ENCODE data around the gene PGM3.

The PGM3 gene

GRCh38 chr6:83183082-83183828, 9.8 kb downstream of the PGM3 start:
- DNase-seq (ENCODE audit: low read depth): no peak

GRCh38 chr6:83182114-83182513, 11.0 kb downstream of the PGM3 start:
- no peak for DNase-seq (ENCODE audit: low read depth)

DNA sequence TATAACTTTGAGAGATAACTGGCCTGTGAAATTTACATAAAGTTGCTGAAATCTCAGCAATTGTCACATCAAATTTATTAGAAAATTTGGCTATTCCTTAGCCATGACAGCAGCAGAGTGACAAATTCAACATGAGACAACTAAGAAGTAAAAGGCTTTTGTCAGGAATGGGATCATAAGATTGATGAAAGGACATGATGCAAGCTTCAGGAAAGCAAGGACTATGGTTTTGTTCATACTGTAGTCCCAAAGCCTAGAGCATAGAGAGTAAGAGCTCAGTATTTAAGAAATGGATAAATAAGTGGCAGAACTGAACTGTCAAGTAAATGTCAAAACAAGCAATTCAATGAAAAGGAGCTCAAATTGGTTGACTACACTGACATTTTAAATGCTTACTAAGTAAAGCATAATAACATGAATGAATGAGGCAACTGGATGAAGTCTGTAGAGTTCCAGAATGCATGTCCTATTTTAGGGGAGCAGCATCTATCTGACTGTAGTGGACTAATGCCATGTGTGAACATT, 12.6 kb downstream of the PGM3 start:
- DNase-seq (ENCODE audit: low read depth): no peak

GRCh38 chr6:83176246-83176645, 16.8 kb downstream of the PGM3 start:
- DNase-seq (ENCODE audit: low read depth): no peak

- DNase-seq (ENCODE audit: low read depth): no peak
Measured at GRCh38 chr6:83169511-83169910, 23.6 kb downstream of the PGM3 start.

DNA sequence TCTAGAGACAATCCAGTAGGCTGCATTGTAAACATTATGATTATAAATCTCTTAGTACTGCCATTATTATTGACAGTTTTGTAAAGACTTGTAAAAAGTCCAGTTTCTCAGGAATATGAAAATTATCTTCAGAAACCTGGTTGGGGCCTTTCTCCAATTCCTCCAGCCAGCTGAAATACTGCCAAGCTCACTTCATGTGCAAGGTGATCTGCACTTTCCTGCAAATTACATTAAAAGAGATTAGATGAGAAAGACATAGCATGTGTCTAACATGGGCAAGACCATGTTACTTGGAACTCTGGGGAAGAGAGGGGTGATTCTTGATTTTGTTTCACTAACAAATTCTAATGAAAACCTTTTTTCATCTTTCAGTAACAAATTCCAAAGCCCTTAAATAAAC, 24.0 kb downstream of the PGM3 start:
- DNase-seq (ENCODE audit: low read depth): no peak

- DNase-seq (ENCODE audit: low read depth): no peak
Measured at GRCh38 chr6:83168556-83168955, 24.5 kb downstream of the PGM3 start.

DNA sequence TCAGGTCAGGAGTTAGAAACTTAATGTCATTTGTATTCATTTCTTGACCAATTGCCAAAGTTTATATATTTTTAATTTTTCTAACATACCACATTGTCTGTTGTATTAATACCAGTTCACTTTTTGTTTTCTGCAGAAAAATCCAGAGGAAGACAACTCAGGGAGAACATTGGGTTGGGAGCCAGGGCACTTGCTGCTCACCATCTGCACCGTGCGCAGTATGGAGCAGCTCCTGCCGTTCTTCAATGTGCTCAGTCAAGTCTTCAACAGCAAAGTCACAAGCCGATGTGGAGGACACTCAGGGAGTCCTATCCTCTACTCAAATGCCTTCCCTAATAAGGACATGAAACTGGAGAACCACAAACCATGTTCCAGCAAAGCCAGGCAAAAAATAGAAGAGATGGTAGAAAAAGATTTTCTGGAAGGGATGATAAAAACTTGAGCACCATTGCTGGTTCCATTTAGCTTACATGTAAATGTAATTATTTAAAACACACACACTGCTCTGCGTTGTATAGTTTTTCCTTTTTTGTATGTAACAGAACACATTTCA, 25.3 kb downstream of the PGM3 start:
- DNase-seq (ENCODE audit: low read depth): no peak

DNA sequence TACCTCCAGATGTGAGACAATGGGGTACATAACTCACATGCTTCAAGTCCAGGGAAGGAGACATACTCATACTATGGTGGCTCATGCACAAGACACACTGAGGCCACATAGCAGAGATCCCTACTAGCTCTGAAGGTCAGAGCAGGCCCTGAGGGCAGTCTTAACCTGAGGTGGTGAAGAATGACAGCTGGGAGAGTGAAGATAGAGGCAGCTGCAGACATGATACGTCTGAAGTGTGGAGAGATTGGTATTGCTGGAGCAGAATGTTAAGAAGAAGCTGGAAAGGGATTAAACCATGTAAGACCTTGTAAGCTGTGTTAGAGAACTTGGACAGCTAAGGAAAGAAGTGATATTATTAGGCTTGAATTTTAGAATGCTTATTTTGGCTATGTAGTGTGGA, 32.9 kb downstream of the PGM3 start:
- no peak for DNase-seq (ENCODE audit: low read depth)

GRCh38 chr6:83155794-83156193, 37.3 kb downstream of the PGM3 start:
- no peak for DNase-seq (ENCODE audit: low read depth)

- DNase-seq (ENCODE audit: low read depth): no peak
Measured at GRCh38 chr6:83153883-83154521, 39.1 kb downstream of the PGM3 start.

DNA sequence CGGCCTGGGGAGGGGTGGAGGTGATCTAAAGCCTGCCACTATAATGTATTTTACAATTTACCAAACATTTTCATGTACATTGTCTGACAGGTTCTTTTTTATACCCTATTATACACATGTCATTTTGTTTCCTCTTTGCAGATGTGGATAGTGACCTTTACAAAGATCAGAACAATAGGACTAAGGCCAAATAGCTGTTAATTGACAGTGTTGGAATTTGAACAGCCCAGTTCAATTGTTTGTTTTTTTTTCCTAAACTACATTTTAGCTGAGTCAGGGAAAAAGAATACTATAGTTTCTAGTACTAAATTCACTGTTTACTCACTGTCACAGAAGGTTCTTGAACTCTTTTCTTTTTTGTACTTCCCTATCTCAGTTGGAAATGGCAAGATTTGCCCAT, 40.2 kb downstream of the PGM3 start:
- DNase-seq (ENCODE audit: low read depth): no peak

- DNase-seq (ENCODE audit: low read depth): no peak
Measured at GRCh38 chr6:83151114-83151513, 42.0 kb downstream of the PGM3 start.

GRCh38 chr6:83138758-83139157, 54.3 kb downstream of the PGM3 start:
- DNase-seq (ENCODE audit: low read depth): no peak

DNA sequence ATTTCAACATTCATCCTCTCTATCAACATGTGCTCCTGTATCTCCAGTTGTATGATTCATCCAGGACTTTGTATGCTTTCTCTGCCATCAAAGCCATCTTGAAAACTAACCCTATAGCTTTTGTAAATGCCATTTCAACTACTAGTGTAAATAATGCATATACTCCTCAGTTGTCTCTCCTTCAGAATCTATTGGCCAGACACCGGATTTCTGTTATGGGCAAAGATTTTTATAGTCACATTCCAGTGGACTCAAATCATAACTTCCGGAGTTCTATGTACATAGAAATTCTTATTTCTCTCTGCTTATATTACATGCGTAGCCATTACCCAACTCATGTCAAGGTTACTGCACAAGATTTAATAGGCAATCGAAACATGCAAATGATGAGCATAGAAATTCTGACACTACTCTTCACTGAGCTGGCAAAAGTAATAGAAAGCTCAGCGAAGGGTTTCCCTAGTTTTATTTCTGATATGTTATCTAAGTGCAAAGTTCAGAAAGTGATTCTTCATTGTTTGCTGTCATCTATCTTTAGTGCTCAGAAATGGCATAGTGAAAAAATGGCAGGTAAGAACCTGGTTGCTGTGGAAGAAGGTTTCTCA, 54.8 kb downstream of the PGM3 start:
- DNase-seq (ENCODE audit: low read depth): no peak

- DNase-seq (ENCODE audit: low read depth): no peak
Measured at GRCh38 chr6:83132121-83132520, 60.9 kb downstream of the PGM3 start.

GRCh38 chr6:83127976-83128375, 65.1 kb downstream of the PGM3 start:
- DNase-seq (ENCODE audit: low read depth): no peak

DNA sequence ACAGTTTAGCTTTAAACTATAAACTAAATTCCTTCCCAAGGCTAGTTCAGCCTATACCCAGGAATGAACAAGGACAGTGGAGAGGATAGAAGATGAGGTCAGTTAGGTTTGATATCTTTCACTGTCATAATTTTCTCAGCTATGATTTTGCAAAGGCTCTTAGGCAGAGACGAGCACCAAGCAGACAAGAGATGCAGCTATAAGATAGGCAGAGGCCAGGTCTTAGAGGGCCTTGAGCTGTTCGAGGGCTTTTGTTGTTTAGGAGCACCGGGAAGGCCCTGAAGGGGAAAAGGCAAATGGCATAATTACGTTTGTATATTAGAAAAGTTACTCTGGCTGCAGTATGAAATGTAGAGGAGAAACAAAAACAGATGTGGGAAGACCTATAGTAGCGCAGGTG, 65.8 kb downstream of the PGM3 start:
- DNase-seq (ENCODE audit: low read depth): no peak

GRCh38 chr6:83126807-83127206, 66.3 kb downstream of the PGM3 start:
- DNase-seq (ENCODE audit: low read depth): no peak

- no peak for DNase-seq (ENCODE audit: low read depth)
Measured at GRCh38 chr6:83126223-83126622, 66.8 kb downstream of the PGM3 start.

DNA sequence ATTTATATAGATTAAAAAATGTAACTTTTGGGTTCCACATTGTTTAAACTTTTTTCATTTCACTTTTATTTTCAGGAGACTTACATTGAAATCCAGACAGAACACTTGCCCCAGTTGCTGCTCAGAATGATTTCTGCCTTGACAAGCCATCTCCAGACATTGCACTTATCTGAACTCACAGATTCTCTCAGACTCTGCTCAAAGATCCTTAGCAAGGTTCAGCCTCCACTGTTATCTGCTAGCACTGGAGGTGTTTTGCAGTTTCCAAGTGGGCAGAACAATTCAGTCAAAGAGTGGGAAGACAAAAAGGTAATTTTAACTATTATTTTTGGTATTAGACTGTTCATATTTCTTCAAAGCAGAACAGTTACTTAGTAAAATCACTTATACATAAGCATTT, 67.6 kb downstream of the PGM3 start:
- DNase-seq (ENCODE audit: low read depth): no peak

DNA sequence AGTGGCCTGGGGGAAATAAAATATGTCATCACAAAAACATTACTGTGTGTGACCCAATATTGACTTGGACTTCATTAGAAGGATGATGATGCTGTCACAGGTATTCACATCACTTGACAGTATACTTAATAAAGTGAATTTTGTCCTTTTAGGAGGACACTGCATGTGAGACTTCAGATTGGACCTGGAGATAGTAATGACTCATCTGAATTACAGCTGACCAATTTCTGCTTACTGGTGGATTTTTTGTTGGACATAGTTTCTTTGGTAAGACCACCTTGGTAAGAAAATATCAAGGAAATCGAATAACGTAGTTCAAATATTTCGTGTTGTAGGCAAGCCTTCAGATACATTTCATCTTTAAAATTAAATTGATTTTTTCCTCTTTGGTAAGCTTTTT, 68.5 kb downstream of the PGM3 start:
- DNase-seq (ENCODE audit: low read depth): no peak

DNA sequence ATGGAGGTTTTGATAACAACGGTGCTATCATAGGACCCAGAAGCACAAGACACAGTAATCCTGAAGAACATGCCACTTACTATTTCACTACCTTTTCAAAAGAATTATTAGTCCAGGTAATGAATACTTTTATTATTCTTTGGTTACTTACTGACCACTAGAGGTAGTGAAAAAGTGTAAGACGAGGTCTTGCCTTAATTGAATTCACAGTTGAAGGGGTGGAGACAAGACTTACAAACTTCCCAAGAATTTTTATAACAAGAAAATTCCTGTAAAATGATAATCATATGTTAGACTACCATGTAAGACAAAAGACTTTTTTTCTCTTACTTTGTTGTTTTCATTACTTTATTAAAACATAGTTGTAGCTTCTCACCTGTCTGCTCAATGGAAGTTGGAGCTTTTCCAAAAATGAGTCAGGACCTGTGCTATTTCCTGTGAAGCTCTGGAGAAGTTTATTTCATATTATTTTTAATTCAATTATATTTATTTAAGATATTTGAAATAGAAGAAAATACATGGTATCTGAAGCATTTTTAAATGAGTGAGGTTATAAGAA, 73.2 kb downstream of the PGM3 start:
- DNase-seq (ENCODE audit: low read depth): no peak

Measured in stimulated activated CD8-positive, alpha-beta memory T cell treated with anti-CD3 and anti-CD28 coated beads, Interleukin-12 subunit alpha, Interleukin-12 subunit beta, amount 100 ng/mL, for 1 hour (primary cell).